ENCODE results near the gene KRT3. TPM values are rescaled to one million over a fixed set of nuclear protein-coding genes. Genes with fewer than 3 reads are reported as not detected.

The KRT3 gene
- total and polyA plus RNA-seq, 9 of the 15 experiments (the other 6 are each of a cell fraction or from before 2014, with no cell fraction given), result not detected

- TF ChIP-seq TAF7 (tag; IDR thresholded peaks at IDR 0.05) (no peak), POLR3A (IDR thresholded peaks at IDR 0.05; ENCODE audit: borderline replicate concordance, extremely low read depth, insufficient read depth, insufficient read length) (no peak), ZNF561 (CRISPR knock-in tag; conservative IDR thresholded peaks at IDR 0.05) (no peak), E4F1 (CRISPR knock-in tag; IDR thresholded peaks at IDR 0.05; ENCODE audit: borderline replicate concordance) (no peak), SAFB2 (IDR thresholded peaks at IDR 0.05; ENCODE audit: borderline replicate concordance, low read depth, low read length, severe bottlenecking) (no peak), ZKSCAN8 (CRISPR knock-in tag; IDR thresholded peaks at IDR 0.05) (no peak), KDM1A (IDR thresholded peaks at IDR 0.05) (no peak), MEIS2 (IDR thresholded peaks at IDR 0.05; ENCODE audit: partially characterized antibody) (no peak), SOX6 (IDR thresholded peaks at IDR 0.05) (peak; percentile 90), BRF2 (IDR thresholded peaks at IDR 0.05; ENCODE audit: borderline replicate concordance, insufficient read depth, insufficient read length) (no peak), NFYB (IDR thresholded peaks at IDR 0.05; ENCODE audit: extremely low read depth, insufficient read length) (no peak), TCF7 (IDR thresholded peaks at IDR 0.05; ENCODE audit: borderline replicate concordance) (no peak), TFE3 (CRISPR knock-in tag; IDR thresholded peaks at IDR 0.05) (no peak), TFAP4 (CRISPR knock-in tag; IDR thresholded peaks at IDR 0.05; ENCODE audit: borderline replicate concordance) (no peak), ARID4B (CRISPR knock-in tag; IDR thresholded peaks at IDR 0.05) (no peak), TAF15 (IDR thresholded peaks at IDR 0.05; ENCODE audit: low read depth, low read length) (no peak), MED1 (CRISPR knock-in tag; IDR thresholded peaks at IDR 0.05; ENCODE audit: borderline replicate concordance) (no peak)
Observed at GRCh38 chr12:52796839-52797528, 1.1 kb upstream of the KRT3 start (continued).
